Caco-2 (cell line): ENCODE data around the gene CHMP2B. TPM values are rescaled to one million over a fixed set of nuclear protein-coding genes. Genes with fewer than 3 reads are reported as not detected.
A peak's percentile ranks its signal among the peaks of the same experiment; 100 is the strongest.

ENCODE experiments used
- Bru-seq: library from RNA; stranded (reverse); fragments of 400-500 nt; gene quantifications from one replicate; lab custom pipeline; 2021; lab: Mats Ljungman, UMichigan
- BruChase-seq, 2 experiments: library from RNA; stranded (reverse); fragments of 400-500 nt; gene quantifications; one replicate each; lab custom pipeline; 2021; lab: Mats Ljungman, UMichigan
- BruUV-seq: library from RNA; stranded (reverse); fragments of 400-500 nt; replicated peaks from 2 replicates; lab custom pipeline; 2021; lab: Mats Ljungman, UMichigan
- CTCF ChIA-PET: fragments of 300-600 bp; sonication (Branson Sonifier 250); formaldehyde crosslinking; loops from one replicate; lab custom pipeline; 2022; ENCODE audit warnings: antibody characterized with exemption; lab: Charles Lee
- POLR2A ChIA-PET: fragments of 300-600 bp; sonication (Branson Sonifier 250); formaldehyde crosslinking; loops from one replicate; lab custom pipeline; 2022; ENCODE audit warnings: antibody characterized with exemption; lab: Charles Lee
- DNase-seq, 2 experiments: peaks; one replicate each; pipeline versions ENCODE4 v3.0.0 to v3.0.0-alpha.2; 2020 to 2022
- H3K27me3 ChIP-seq: replicated peaks from 2 replicates; pipeline ENCODE4 v1.6.0; 2011; ENCODE audit warnings: low read length; ENCODE audit not compliant: control insufficient read depth, insufficient read depth
- H3K36me3 ChIP-seq: 2 replicates; pipeline ENCODE4 v1.5.1; 2011; ENCODE audit warnings: low read length; ENCODE audit not compliant: control insufficient read depth, insufficient read depth
- H3K4me1 ChIP-seq: fragments of 250-450 bp; sonication (Bioruptor Pico); 2 replicates; pipeline ENCODE4 v1.5.1; 2020; ENCODE audit warnings: mild to moderate bottlenecking
- H3K4me3 ChIP-seq: 2 replicates; pipeline ENCODE4 v1.5.1; 2011; ENCODE audit warnings: low read depth, mild to moderate bottlenecking, control low read depth, low read length
- H3K9me3 ChIP-seq: fragments of 250-450 bp; sonication (Bioruptor Pico); 2 replicates; pipeline ENCODE4 v1.5.1; 2020; ENCODE audit warnings: mild to moderate bottlenecking, moderate library complexity
- H3K27ac Mint-ChIP-seq: one replicate; pipeline ENCODE4 v1.8.0; 2022; ENCODE audit warnings: mixed read lengths; ENCODE audit not compliant: unreplicated experiment
- H3K27me3 Mint-ChIP-seq: one replicate; pipeline ENCODE4 v1.8.0; 2022; ENCODE audit warnings: mixed read lengths; ENCODE audit not compliant: insufficient read depth, unreplicated experiment
- H3K36me3 Mint-ChIP-seq: one replicate; pipeline ENCODE4 v1.8.0; 2022; ENCODE audit warnings: mild to moderate bottlenecking, mixed read lengths; ENCODE audit not compliant: insufficient read depth, unreplicated experiment
- H3K4me1 Mint-ChIP-seq: one replicate; pipeline ENCODE4 v1.8.0; 2022; ENCODE audit warnings: low read depth, mixed read lengths; ENCODE audit not compliant: unreplicated experiment
- H3K4me3 Mint-ChIP-seq: one replicate; pipeline ENCODE4 v1.8.0; 2022; ENCODE audit warnings: mild to moderate bottlenecking, moderate library complexity, mixed read lengths; ENCODE audit not compliant: unreplicated experiment
- H3K9me3 Mint-ChIP-seq: one replicate; pipeline ENCODE4 v1.8.0; 2022; ENCODE audit warnings: mixed read lengths; ENCODE audit not compliant: unreplicated experiment
- intact Hi-C: fragments of 100-400 bp; cut with micrococcal nuclease; formaldehyde crosslinking; loops from one replicate; pipeline ENCODE4 v1.10.0; 2022; ENCODE audit not compliant: unreplicated experiment
- long read RNA-seq: library from polyadenylated mRNA; stranded (forward); transcript quantifications from one replicate; pipeline ENCODE4 v2.0.0, GENCODE V29; 2022
- total RNA-seq: library from RNA; stranded (reverse); gene quantifications from 2 replicates; pipeline ENCODE4 v1.2.3, GENCODE V29; 2022
- TF ChIP-seq, protein P1 (sequence below), 2 experiments: fragments of 200-600 bp in 1 of 2; IDR thresholded peaks; 1 replicate in 1 of 2; 2 replicates in 1 of 2; pipeline versions ENCODE4 v1.5.1 to v1.8.0; 2011 to 2022; ENCODE audit warnings: antibody characterized with exemption in 1 of 2, control low read depth in 1 of 2, inconsistent platforms in 1 of 2, low read depth in 1 of 2, low read length in 1 of 2, mild to moderate bottlenecking in 1 of 2, moderate library complexity in 1 of 2; ENCODE audit not compliant: insufficient read depth in 1 of 2, severe bottlenecking in 1 of 2, unreplicated experiment in 1 of 2

CHMP2B gene, protein sequence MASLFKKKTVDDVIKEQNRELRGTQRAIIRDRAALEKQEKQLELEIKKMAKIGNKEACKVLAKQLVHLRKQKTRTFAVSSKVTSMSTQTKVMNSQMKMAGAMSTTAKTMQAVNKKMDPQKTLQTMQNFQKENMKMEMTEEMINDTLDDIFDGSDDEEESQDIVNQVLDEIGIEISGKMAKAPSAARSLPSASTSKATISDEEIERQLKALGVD
- total RNA-seq (45.4 and 52.4 TPM in 2 replicates), Bru-seq, nascent RNA (percentile 91 among the genes with signal in this experiment), BruChase-seq, experiment 1, labeled RNA remaining after a 2-hour chase (percentile 89 among the genes with signal in this experiment), BruChase-seq, experiment 2, labeled RNA remaining after a 6-hour chase (percentile 93 among the genes with signal in this experiment)
- long read RNA-seq, transcript CHMP2B-201 (6 exons, 2,557 nt) = major isoform, 167 of 193 reads
- long read RNA-seq, transcript CHMP2B-203 (5 exons, 2,528 nt) = minor isoform, 9 of 193 reads
- long read RNA-seq, partial matches to known transcripts = 0 of 193 reads
- long read RNA-seq, other reads (novel, unspliced or antisense) = 17 of 193 reads

DNA sequence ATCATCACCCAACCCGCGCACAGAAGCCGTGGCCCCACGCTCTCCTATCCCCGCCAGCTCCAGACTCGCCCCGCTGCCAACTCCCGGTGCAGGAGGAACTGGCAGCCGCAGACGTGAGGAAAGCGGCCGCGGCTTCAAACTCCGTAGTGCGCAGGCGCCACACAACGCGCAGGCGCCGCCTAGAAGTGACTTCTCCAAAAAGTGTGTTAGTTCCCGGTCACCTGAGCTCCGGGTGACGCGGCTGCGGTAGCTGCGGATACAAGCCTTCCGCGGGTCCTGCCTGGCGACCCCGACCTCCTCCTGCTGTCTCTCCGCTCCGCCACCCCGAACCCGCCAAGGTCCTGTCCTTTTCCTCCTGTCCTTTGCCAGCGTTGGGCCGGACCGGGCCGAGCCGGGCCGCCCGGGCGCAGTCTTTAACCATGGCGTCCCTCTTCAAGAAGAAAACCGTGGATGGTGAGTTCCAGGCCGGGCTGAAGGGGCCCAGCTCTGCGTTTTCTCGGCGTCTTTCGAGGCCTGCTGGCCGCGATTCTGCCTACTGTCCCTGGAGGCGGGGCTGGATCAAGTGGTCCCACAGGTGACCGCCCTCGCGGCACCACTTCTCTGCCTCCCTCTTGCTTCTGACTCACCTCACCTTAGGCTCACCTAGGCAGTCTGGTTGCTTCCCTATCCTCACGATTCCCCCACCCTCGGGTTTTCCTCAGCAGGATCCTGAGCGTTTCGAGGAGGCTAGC is at the start of gene CHMP2B:
Gene CHMP2B (plus strand): TSS at position 206 of the 731 bp plus-strand sequence. CDS start 214 bp downstream, at position 420.
- H3K27ac Mint-ChIP-seq = peak within 1 kb of the TSS; percentile 94
- DNase-seq = peak; percentile 90 to 91
- intact Hi-C loops = loop anchor here (1.0 kb wide), 1 partner anchor 21 kb away; no protein-coding TSS in a partner anchor
- Histone ChIP-seq H3K4me1 (peaks cover 9% of the 10 kb centered on the region; the same call in 1 of the 2 replicates), H3K36me3 (no peaks in the 10 kb centered on the region), H3K27me3 (no peaks in the 10 kb centered on the region), H3K4me3 (peak within 1 kb of the TSS; percentile 80), H3K9me3 (no peaks in the 10 kb centered on the region)
- BruUV-seq = no TSS peak
- H3K36me3 Mint-ChIP-seq = peaks cover 15% of the 10 kb centered on the region
- POLR2A ChIA-PET = no interaction called here
- H3K9me3 Mint-ChIP-seq = no peaks in the 10 kb centered on the region
- H3K27me3 Mint-ChIP-seq = no peaks in the 10 kb centered on the region
- peak within 1 kb of the TSS; percentile 87 for H3K4me3 Mint-ChIP-seq
- CTCF ChIA-PET = interaction anchor here (0.6 to 0.8 kb wide), 2 partner anchors 11 to 161 kb away, joined by 3 read pairs; no protein-coding TSS in a partner anchor
- peaks cover 19% of the 10 kb centered on the region for H3K4me1 Mint-ChIP-seq
- TF ChIP-seq, protein P1, sequence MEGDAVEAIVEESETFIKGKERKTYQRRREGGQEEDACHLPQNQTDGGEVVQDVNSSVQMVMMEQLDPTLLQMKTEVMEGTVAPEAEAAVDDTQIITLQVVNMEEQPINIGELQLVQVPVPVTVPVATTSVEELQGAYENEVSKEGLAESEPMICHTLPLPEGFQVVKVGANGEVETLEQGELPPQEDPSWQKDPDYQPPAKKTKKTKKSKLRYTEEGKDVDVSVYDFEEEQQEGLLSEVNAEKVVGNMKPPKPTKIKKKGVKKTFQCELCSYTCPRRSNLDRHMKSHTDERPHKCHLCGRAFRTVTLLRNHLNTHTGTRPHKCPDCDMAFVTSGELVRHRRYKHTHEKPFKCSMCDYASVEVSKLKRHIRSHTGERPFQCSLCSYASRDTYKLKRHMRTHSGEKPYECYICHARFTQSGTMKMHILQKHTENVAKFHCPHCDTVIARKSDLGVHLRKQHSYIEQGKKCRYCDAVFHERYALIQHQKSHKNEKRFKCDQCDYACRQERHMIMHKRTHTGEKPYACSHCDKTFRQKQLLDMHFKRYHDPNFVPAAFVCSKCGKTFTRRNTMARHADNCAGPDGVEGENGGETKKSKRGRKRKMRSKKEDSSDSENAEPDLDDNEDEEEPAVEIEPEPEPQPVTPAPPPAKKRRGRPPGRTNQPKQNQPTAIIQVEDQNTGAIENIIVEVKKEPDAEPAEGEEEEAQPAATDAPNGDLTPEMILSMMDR (IDR thresholded peaks at IDR 0.05; ENCODE audit: insufficient read depth in 1 of 2, low read depth in 1 of 2, low read length in 1 of 2, severe bottlenecking in 1 of 2, unreplicated experiment in 1 of 2) = no peak

DNA sequence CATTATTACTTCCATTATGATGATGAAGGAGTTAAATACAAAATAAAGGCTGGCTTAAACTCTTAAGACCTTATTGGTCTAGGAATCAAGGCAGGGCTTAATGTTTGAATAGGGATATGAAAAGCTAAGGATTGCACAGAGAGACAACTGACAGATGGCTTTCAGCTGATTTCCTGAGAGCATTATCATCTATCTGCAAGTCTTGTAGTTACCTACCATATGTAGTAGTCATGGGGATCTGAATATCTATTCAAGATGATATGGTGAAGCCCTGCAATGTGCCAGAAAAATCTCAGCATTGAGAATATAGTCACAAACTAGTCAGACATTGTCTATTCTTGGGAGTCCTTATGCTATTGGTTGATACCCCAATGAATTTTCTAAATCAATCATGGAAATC is 47.5 kb upstream of the CHMP2B start:
- H3K4me3 ChIP-seq = no peak overlapping the region
- no peaks in the 10 kb centered on the region for H3K4me1 Mint-ChIP-seq
- H3K9me3 Mint-ChIP-seq = no peaks in the 10 kb centered on the region
- H3K36me3 Mint-ChIP-seq = no peaks in the 10 kb centered on the region
- POLR2A ChIA-PET = no interaction called here
- no peak overlapping the region for H3K27ac Mint-ChIP-seq
- no peak overlapping the region for H3K4me3 Mint-ChIP-seq
- H3K4me1 ChIP-seq = no peaks in the 10 kb centered on the region
- no peaks in the 10 kb centered on the region; the same call in 1 of the 2 replicates for H3K27me3 ChIP-seq
- intact Hi-C loops = no loop called here
- no peaks in the 10 kb centered on the region for H3K36me3 ChIP-seq
- CTCF ChIA-PET = no interaction called here
- BruUV-seq = no TSS peak
- H3K27me3 Mint-ChIP-seq = no peaks in the 10 kb centered on the region
- no peaks in the 10 kb centered on the region for H3K9me3 ChIP-seq
- TF ChIP-seq, protein P1 (IDR thresholded peaks at IDR 0.05; ENCODE audit: insufficient read depth in 1 of 2, low read depth in 1 of 2, low read length in 1 of 2, severe bottlenecking in 1 of 2, unreplicated experiment in 1 of 2) = no peak
- DNase-seq = no peak

DNA sequence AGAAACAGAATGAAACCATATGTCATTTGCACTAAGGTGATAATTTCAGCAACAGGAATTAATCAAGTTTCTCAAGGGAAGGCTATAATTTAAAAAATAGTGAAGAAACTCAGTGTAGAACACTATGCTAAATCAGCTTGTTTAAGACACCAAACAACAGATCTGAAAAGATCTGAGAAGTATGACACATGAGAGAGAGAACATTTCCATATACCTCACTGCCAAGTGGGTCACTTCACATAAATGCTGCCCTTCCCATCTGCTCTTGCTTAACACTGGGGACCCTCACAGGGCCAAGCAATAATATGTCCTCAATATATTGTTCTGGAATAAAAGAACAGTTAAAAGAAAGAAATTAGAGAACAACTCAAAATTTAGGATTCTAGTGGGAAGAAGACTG is 45.6 kb upstream of the CHMP2B start:
- Mint-ChIP-seq H3K9me3 (no peaks in the 10 kb centered on the region), H3K4me1 (peaks cover 2% of the 10 kb centered on the region), H3K27me3 (no peaks in the 10 kb centered on the region), H3K27ac (no peak overlapping the region), H3K36me3 (no peaks in the 10 kb centered on the region), H3K4me3 (no peak overlapping the region)
- Histone ChIP-seq H3K4me3 (no peak overlapping the region), H3K9me3 (no peaks in the 10 kb centered on the region), H3K27me3 (no peaks in the 10 kb centered on the region), H3K4me1 (no peaks in the 10 kb centered on the region; the same call in 1 of the 2 replicates), H3K36me3 (no peaks in the 10 kb centered on the region)
- intact Hi-C loops = no loop called here
- no TSS peak for BruUV-seq
- POLR2A ChIA-PET = no interaction called here
- TF ChIP-seq, protein P1 (IDR thresholded peaks at IDR 0.05; ENCODE audit: insufficient read depth in 1 of 2, low read depth in 1 of 2, low read length in 1 of 2, severe bottlenecking in 1 of 2, unreplicated experiment in 1 of 2) = no peak
- DNase-seq = no peak
- CTCF ChIA-PET = no interaction called here
